Body of pancreas (tissue), 4 donors: ENCODE data around the gene AGPAT1. TPM values are rescaled to one million over a fixed set of nuclear protein-coding genes. Genes with fewer than 3 reads are reported as not detected.

Experiments
- ATAC-seq: fragments of 150-250 bp; one replicate; pipeline ENCODE4 v1.9.1; 2016
- DNase-seq, 4 donors: peaks; one replicate each; pipeline ENCODE4 v3.0.0-alpha.2; 2019
- H3K27ac ChIP-seq, 4 donors: fragments of 200-600 bp; sonication (generic); 1 replicate in 3 of 4; 2 replicates in 1 of 4; pipeline versions ENCODE4 v1.5.1 to v1.6.1; 2016 to 2019; ENCODE audit warnings: mild to moderate bottlenecking in 1 of 4, mixed read lengths in 1 of 4, moderate library complexity in 1 of 4
- H3K27me3 ChIP-seq, 2 donors: fragments of 200-600 bp; sonication (generic); one replicate each; pipeline ENCODE4 v1.6.0; 2016; ENCODE audit warnings: mild to moderate bottlenecking in 1 of 2
- H3K36me3 ChIP-seq, 2 donors: fragments of 200-600 bp; sonication (generic); replicated peaks in 1 of 2; 2 replicates each; pipeline ENCODE4 v1.5.1; 2016; ENCODE audit warnings: low read depth in 2 of 2; ENCODE audit not compliant: insufficient read depth in 1 of 2
- H3K4me1 ChIP-seq: fragments of 200-600 bp; sonication (generic); one replicate; pipeline ENCODE4 v1.6.0; 2016
- H3K4me3 ChIP-seq, 2 donors: fragments of 200-600 bp; sonication (generic); 1 replicate in 1 of 2; 2 replicates in 1 of 2; pipeline ENCODE4 v1.5.1; 2016 to 2019
- H3K9me3 ChIP-seq, 3 donors: fragments of 200-600 bp; sonication (generic); 1 replicate in 2 of 3; 2 replicates in 1 of 3; pipeline ENCODE4 v1.5.1; 2016
- POLR2A ChIP-seq, 3 donors: fragments of 450-650 bp; IDR thresholded peaks; one replicate each; pipeline ENCODE4 v1.6.1; 2016; ENCODE audit warnings: antibody characterized with exemption in 3 of 3, mild to moderate bottlenecking in 2 of 3
- WGBS, 2 donors: methylation state at CpG; one replicate each; pipeline ENCODE4 v1.1.5; 2017; 5-methylcytosine and 5-hydroxymethylcytosine counted together
- intact Hi-C: fragments of 100-400 bp; cut with DNase I; formaldehyde crosslinking; loops from one replicate; pipeline ENCODE4 v1.15.1; 2023
- total RNA-seq, 2 donors: library from RNA; depleted of rRNA; stranded (reverse); fragments of >200 nt; gene quantifications; one replicate each; pipeline ENCODE4 v1.1.0, GENCODE V29; 2016
- TF ChIP-seq, protein P1 (sequence below), 7 experiments: fragments of 450-650 bp in 4 of 7; fragments of 200-600 bp in 3 of 7; sonication (generic) in 3 of 7; IDR thresholded peaks; one replicate each; pipeline ENCODE4 v1.5.1; 2016 to 2019; ENCODE audit warnings: antibody characterized with exemption in 7 of 7

Gene AGPAT1
- total RNA-seq, 2 donors from 2014 or later: 13.2 to 16.1 TPM

DNA sequence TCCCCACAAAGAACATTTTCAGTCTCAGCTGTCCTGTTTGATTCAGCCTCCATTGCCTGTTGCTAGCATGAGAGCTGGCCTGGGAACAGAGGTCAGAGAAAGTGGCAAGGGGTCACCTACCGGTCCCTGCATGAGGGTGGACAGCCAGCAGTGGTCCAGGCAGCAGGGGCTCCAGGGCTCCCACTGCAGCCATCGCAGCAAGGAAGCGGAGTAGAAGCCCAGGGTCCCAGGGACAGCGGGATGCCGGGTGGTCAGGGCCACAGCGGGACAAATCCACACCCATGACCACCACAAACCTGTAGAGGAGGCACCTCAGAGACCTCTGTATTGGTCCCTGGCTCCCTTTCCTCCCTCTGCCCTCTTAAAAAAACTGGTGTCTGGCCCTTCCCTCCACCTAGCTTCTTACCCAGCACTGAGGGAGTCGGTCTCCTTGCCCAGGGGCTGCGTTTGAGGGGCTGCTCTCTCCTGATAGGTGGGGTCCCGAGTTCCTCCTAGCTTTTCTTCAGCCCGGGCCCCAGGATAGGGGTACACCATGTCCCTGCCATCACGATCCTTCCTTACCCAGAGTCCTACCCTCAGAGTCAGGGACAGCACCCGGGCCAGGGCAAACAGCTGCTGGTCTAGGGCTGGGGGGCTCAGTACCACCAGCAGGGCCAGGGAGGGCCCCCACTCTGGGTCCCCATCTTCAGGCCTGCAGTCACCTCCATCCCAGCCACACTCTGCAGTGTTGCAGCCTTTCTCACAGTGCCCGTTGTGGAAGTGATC, 25.0 kb upstream of the AGPAT1 start:
- Histone ChIP-seq H3K36me3 (no peaks in the 10 kb centered on the region), H3K4me3 (no peak overlapping the region), H3K4me1 (peaks cover 11% of the 10 kb centered on the region), H3K27ac (no peak overlapping the region), H3K27me3 (no peaks in the 10 kb centered on the region), H3K9me3 (no peaks in the 10 kb centered on the region)
- TF ChIP-seq, protein P1, sequence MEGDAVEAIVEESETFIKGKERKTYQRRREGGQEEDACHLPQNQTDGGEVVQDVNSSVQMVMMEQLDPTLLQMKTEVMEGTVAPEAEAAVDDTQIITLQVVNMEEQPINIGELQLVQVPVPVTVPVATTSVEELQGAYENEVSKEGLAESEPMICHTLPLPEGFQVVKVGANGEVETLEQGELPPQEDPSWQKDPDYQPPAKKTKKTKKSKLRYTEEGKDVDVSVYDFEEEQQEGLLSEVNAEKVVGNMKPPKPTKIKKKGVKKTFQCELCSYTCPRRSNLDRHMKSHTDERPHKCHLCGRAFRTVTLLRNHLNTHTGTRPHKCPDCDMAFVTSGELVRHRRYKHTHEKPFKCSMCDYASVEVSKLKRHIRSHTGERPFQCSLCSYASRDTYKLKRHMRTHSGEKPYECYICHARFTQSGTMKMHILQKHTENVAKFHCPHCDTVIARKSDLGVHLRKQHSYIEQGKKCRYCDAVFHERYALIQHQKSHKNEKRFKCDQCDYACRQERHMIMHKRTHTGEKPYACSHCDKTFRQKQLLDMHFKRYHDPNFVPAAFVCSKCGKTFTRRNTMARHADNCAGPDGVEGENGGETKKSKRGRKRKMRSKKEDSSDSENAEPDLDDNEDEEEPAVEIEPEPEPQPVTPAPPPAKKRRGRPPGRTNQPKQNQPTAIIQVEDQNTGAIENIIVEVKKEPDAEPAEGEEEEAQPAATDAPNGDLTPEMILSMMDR (IDR thresholded peaks at IDR 0.05): no peak
- TF ChIP-seq POLR2A (IDR thresholded peaks at IDR 0.05): no peak
- no peak for ATAC-seq
- DNase-seq: no peak
- intact Hi-C loops: no loop called here
- WGBS, 2 donors: 62 to 70% methylated on average over 12 to 13 of the region's 13 CpGs

DNA sequence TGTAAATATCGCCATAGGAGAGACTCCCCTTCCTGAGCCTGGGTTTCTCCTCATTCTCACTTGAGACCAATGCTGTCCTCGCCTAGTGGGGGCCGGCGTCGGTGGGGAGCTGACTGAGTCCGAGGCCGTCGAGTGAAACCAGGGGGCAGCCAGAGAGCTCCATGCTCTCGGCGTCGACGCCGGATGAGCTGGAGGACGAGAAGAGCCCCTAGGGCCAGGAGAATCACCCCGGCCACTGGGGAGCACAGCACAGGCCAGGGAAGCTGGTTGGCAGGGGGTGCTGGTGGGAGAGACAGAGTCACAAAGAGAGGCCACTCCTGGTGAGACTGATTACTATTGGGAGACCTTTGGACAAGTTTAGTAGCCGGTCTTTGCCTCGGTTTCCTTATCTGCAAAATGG, 23.0 kb upstream of the AGPAT1 start:
- peaks cover 20% of the 10 kb centered on the region for H3K4me1 ChIP-seq
- TF ChIP-seq, protein P1 (IDR thresholded peaks at IDR 0.05): no peak
- no peak for TF ChIP-seq POLR2A (IDR thresholded peaks at IDR 0.05)
- no peak overlapping the region for H3K4me3 ChIP-seq
- intact Hi-C loops: no loop called here
- no peaks in the 10 kb centered on the region for H3K9me3 ChIP-seq
- WGBS, 2 donors: 68 to 79% methylated on average over 13 to 17 of the region's 17 CpGs
- ATAC-seq (no peak), DNase-seq (no peak)
- H3K36me3 ChIP-seq: no peaks in the 10 kb centered on the region
- no peaks in the 10 kb centered on the region for H3K27me3 ChIP-seq
- H3K27ac ChIP-seq: no peak overlapping the region

DNA sequence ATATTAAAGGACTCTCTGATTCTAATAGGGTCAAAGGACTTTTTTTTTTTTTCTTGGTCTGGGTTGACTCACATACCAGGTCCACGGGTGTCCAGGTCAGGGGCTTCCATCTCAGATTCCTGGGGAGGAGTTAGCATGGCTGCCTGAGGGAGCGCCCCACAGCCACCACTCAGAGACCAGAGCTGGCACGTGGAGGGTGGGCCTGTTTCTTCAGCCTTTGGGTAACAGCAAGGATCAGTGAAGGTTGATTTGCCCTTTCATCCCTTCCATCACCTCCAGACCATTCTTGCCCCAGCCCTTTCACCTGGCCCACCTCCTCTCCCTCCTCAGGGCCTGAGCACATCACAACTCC, 22.4 kb upstream of the AGPAT1 start:
- DNase-seq: no peak
- intact Hi-C loops: no loop called here
- peaks cover 20% of the 10 kb centered on the region for H3K4me1 ChIP-seq
- TF ChIP-seq POLR2A (IDR thresholded peaks at IDR 0.05): no peak
- TF ChIP-seq, protein P1 (IDR thresholded peaks at IDR 0.05): no peak
- WGBS, 2 donors: 59 to 60% methylated on average over 3 of the region's 3 CpGs
- H3K27ac ChIP-seq: no peak overlapping the region
- no peak overlapping the region for H3K4me3 ChIP-seq
- no peak for ATAC-seq
- H3K9me3 ChIP-seq: no peaks in the 10 kb centered on the region
- H3K36me3 ChIP-seq: no peaks in the 10 kb centered on the region
- no peaks in the 10 kb centered on the region for H3K27me3 ChIP-seq

DNA sequence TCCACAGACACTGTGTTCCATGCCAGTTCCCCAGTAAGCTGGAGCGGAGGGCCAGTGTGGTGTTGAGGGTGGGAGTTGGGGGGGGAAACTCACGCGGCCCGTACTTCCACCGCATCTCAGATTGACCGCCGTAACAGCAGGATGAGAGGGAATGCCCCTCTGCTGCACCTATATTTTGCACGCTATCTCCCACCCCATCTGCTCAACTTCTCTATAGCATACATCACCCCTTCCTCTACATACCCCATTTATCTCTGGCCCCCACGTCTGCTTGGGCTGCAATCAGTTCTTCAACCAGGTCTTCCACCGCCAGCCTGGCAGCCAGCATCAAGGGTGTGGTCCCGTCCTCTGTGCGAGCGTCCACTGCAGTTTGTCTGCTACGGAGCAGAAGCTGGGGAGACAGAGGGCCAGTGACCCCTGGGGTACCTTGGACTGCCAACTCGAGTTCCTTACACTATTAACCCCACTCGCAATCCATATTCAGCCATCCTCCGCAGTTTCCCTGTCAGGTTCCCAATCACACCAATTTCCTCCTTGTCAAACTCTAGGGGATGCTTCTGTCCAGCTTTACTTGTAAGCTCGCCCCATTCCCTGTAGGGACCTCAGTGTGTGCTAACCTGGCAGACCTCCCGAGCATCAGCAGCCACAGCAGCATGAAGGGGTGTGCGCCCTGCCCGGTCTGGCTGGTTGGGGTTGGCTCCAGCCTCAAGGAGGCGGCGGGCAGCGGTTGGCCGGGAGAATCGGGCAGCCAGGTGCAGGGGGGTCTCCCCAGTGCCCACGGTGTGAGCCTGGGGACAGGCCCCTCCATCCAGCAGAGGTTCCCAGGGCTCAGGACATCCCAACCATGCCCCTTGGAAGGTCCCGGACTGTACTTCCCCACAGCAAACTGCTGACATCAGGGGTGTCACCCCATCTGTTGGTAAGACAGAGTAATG, 21.1 kb upstream of the AGPAT1 start:
- WGBS, 2 donors: 21 to 24% methylated on average over 20 to 27 of the region's 28 CpGs
- Histone ChIP-seq H3K4me3 (peak overlapping the region in 1 of 2 donors; percentile 10), H3K27ac (peak overlapping the region; percentile 95 to 100 (median 99)), H3K9me3 (no peaks in the 10 kb centered on the region), H3K36me3 (no peaks in the 10 kb centered on the region), H3K27me3 (no peaks in the 10 kb centered on the region), H3K4me1 (peaks cover 20% of the 10 kb centered on the region)
- no peak for ATAC-seq
- no peak for TF ChIP-seq POLR2A (IDR thresholded peaks at IDR 0.05)
- TF ChIP-seq, protein P1 (IDR thresholded peaks at IDR 0.05): no peak
- peak in 1 of 4 donors; percentile 39 for DNase-seq
- intact Hi-C loops: no loop called here
